ENCODE measurements around the gene SIDT1. TPM values are rescaled to one million over a fixed set of nuclear protein-coding genes. Genes with fewer than 3 reads are reported as not detected.

Gene SIDT1
- total and polyA plus RNA-seq, 8 donors = 0.81 to 142 (median 14.5) TPM

GRCh38 chr3:113552851-113553250 lies 20.5 kb downstream of the SIDT1 start:
- intact Hi-C loops (cut with DNase I; ENCODE audit: low total_unique reads) = no loop called here
- WGBS, 5 donors = 59 to 79% (median 70%) methylated on average over 3 of the region's 3 CpGs
- Histone ChIP-seq H3K9me3 (no peaks in the 10 kb centered on the region), H3K27me3 (no peaks in the 10 kb centered on the region), H3K36me3 (no peaks in the 10 kb centered on the region), H3K4me3 (no peak overlapping the region), H3K27ac (no peak overlapping the region), H3K4me1 (peaks cover 4 to 28% (median 18%) of the 10 kb centered on the region in 4 donors)
- TF ChIP-seq POLR2AphosphoS5 (IDR thresholded peaks at IDR 0.05) (no peak), EP300 (IDR thresholded peaks at IDR 0.05) (no peak)
- no peak for DNase-seq

DNA sequence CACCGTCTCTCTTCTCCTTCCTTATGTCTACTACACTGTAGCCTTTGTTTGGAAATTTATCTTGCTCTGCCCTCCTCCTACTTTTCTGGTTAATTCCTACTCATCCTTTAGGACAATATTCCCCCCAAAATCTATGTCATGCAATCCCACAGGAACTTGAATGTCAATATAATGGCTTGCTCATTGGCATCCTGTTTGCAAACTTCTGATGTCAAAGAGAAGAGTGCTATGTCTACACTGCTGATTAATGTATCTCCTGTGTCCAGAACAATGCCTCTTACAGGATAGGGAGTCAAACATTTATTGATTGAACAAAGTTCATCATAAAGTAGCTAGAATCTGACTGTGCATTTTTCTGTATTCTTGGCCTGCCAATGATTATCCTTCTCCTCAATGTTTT lies 22.8 kb downstream of the SIDT1 start:
- peaks cover 4 to 40% (median 21%) of the 10 kb centered on the region in 4 donors for H3K4me1 ChIP-seq
- no peaks in the 10 kb centered on the region for H3K36me3 ChIP-seq
- H3K27ac ChIP-seq = no peak overlapping the region
- no peak overlapping the region for H3K4me3 ChIP-seq
- no peak for DNase-seq
- H3K27me3 ChIP-seq = no peaks in the 10 kb centered on the region
- 87 to 100% (median 96%) methylated on average over 1 of the region's 1 CpG for WGBS, 5 donors
- TF ChIP-seq, protein P1, sequence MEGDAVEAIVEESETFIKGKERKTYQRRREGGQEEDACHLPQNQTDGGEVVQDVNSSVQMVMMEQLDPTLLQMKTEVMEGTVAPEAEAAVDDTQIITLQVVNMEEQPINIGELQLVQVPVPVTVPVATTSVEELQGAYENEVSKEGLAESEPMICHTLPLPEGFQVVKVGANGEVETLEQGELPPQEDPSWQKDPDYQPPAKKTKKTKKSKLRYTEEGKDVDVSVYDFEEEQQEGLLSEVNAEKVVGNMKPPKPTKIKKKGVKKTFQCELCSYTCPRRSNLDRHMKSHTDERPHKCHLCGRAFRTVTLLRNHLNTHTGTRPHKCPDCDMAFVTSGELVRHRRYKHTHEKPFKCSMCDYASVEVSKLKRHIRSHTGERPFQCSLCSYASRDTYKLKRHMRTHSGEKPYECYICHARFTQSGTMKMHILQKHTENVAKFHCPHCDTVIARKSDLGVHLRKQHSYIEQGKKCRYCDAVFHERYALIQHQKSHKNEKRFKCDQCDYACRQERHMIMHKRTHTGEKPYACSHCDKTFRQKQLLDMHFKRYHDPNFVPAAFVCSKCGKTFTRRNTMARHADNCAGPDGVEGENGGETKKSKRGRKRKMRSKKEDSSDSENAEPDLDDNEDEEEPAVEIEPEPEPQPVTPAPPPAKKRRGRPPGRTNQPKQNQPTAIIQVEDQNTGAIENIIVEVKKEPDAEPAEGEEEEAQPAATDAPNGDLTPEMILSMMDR (IDR thresholded peaks at IDR 0.05) = no peak
- TF ChIP-seq POLR2A (IDR thresholded peaks at IDR 0.05) (no peak), EP300 (IDR thresholded peaks at IDR 0.05) (no peak), POLR2AphosphoS5 (IDR thresholded peaks at IDR 0.05) (no peak)
- no peaks in the 10 kb centered on the region for H3K9me3 ChIP-seq
- intact Hi-C loops (cut with DNase I; ENCODE audit: low total_unique reads) = no loop called here

- no peaks in the 10 kb centered on the region for H3K9me3 ChIP-seq
- no peak overlapping the region for H3K4me3 ChIP-seq
- TF ChIP-seq EP300 (IDR thresholded peaks at IDR 0.05) (no peak), POLR2A (IDR thresholded peaks at IDR 0.05) (no peak), POLR2AphosphoS5 (IDR thresholded peaks at IDR 0.05) (no peak)
- TF ChIP-seq, protein P1 (IDR thresholded peaks at IDR 0.05) = no peak
- peaks cover 4 to 43% (median 19%) of the 10 kb centered on the region in 4 donors for H3K4me1 ChIP-seq
- intact Hi-C loops (cut with DNase I; ENCODE audit: low total_unique reads) = no loop called here
- WGBS, 5 donors = 84 to 94% (median 91%) methylated on average over 6 of the region's 6 CpGs
- no peaks in the 10 kb centered on the region for H3K36me3 ChIP-seq
- DNase-seq = peak in 1 of 2 donors; percentile 38
- no peaks in the 10 kb centered on the region for H3K27me3 ChIP-seq
- no peak overlapping the region for H3K27ac ChIP-seq
Measured at GRCh38 chr3:113556316-113556945, 24.1 kb downstream of the SIDT1 start.

DNA sequence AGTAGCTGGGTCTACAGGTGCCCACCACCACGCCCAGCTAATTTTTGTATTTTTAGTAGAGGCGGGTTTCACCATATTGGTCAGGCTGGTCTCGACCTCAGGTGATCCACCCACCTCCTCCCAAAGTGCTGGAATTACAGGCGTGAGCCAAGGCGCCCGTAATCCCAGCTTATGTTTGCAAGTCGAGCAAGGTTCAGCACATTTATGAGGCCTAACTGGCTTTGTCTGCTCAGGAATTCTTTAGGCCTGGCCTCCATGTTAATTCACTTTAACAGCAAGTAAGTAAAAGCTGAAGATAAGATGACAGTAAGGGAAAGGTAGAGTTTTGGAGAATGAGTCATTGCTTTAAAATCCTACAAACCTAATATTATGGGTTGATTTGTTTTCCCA lies 24.6 kb downstream of the SIDT1 start:
- no peak overlapping the region for H3K27ac ChIP-seq
- H3K36me3 ChIP-seq = no peaks in the 10 kb centered on the region
- peaks cover 4 to 40% (median 17%) of the 10 kb centered on the region in 4 donors for H3K4me1 ChIP-seq
- intact Hi-C loops (cut with DNase I; ENCODE audit: low total_unique reads) = no loop called here
- TF ChIP-seq, protein P1 (IDR thresholded peaks at IDR 0.05) = no peak
- no peak for TF ChIP-seq POLR2AphosphoS5 (IDR thresholded peaks at IDR 0.05)
- no peak for TF ChIP-seq EP300 (IDR thresholded peaks at IDR 0.05)
- no peak for TF ChIP-seq POLR2A (IDR thresholded peaks at IDR 0.05)
- H3K27me3 ChIP-seq = no peaks in the 10 kb centered on the region
- no peaks in the 10 kb centered on the region for H3K9me3 ChIP-seq
- H3K4me3 ChIP-seq = no peak overlapping the region
- 94 to 98% (median 96%) methylated on average over 7 of the region's 7 CpGs for WGBS, 5 donors
- DNase-seq = no peak

- Histone ChIP-seq H3K36me3 (no peaks in the 10 kb centered on the region), H3K27me3 (no peaks in the 10 kb centered on the region), H3K4me1 (peaks cover 4 to 36% (median 12%) of the 10 kb centered on the region in 4 donors), H3K27ac (peak overlapping the region in 1 of 5 donors; percentile 22), H3K9me3 (no peaks in the 10 kb centered on the region), H3K4me3 (no peak overlapping the region)
- DNase-seq = no peak
- TF ChIP-seq EP300 (IDR thresholded peaks at IDR 0.05) (no peak), POLR2A (IDR thresholded peaks at IDR 0.05) (no peak), POLR2AphosphoS5 (IDR thresholded peaks at IDR 0.05) (no peak)
- TF ChIP-seq, protein P1 (IDR thresholded peaks at IDR 0.05) = no peak
- intact Hi-C loops (cut with DNase I; ENCODE audit: low total_unique reads) = no loop called here
Measured at GRCh38 chr3:113557374-113557773, 25.0 kb downstream of the SIDT1 start.

Data from stomach (tissue), 9 donors.